ENCODE results near the gene PDE10A. TPM values are rescaled to one million over a fixed set of nuclear protein-coding genes. Genes with fewer than 3 reads are reported as not detected.
A peak's percentile ranks its signal among the peaks of the same experiment; 100 is the strongest.

The PDE10A gene
- total RNA-seq, 1 donor from 2014 or later = 17.3 TPM

DNA sequence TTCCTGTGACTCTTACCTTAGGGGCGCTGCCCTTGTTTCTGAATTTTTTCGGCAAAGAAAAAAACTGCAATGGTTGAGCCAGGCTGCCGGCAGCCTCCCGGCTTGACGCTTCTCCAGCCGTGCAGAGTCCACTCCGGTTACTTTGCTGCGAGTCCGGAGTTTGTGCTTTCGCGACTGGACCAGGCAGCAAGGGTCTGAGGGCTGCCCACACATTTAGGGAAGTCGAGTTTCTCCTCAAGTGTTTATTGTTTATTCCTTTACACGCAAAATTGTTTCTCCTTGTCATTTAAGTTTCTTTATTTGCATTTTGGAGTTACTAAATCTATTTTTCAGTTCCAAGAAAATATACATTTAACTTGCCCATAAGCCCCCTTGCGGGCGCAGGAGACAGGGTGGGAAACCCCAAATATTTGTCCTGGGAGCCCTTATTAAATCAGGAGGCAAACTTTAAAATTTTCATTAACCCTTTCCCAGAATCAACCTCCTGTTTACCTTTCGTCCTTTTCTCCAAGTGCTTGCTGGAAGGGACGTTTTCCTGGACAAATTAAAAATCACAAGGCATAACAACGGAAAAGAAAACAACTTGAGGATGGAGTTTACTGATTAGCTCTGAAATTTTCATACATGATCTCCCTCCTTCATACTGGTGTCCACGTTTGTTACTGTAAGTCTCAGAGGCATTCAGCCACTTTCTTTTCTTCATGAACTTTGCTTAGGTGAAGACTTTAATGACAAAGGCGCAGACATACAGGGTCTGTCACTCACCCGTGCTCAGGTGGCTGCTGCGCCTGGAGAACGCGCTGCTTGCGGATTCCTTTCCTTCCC, 1.7 kb upstream of the PDE10A start:
- TF ChIP-seq EZH2phosphoT487 (IDR thresholded peaks at IDR 0.05) (no peak), EZH2 (IDR thresholded peaks at IDR 0.05) (peak; percentile 76)
- TF ChIP-seq, protein P1, sequence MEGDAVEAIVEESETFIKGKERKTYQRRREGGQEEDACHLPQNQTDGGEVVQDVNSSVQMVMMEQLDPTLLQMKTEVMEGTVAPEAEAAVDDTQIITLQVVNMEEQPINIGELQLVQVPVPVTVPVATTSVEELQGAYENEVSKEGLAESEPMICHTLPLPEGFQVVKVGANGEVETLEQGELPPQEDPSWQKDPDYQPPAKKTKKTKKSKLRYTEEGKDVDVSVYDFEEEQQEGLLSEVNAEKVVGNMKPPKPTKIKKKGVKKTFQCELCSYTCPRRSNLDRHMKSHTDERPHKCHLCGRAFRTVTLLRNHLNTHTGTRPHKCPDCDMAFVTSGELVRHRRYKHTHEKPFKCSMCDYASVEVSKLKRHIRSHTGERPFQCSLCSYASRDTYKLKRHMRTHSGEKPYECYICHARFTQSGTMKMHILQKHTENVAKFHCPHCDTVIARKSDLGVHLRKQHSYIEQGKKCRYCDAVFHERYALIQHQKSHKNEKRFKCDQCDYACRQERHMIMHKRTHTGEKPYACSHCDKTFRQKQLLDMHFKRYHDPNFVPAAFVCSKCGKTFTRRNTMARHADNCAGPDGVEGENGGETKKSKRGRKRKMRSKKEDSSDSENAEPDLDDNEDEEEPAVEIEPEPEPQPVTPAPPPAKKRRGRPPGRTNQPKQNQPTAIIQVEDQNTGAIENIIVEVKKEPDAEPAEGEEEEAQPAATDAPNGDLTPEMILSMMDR (IDR thresholded peaks at IDR 0.05) = peak; percentile 43
- Histone ChIP-seq H3K36me3 (no peaks in the 10 kb centered on the region), H3K79me2 (ENCODE audit: low read depth) (peaks cover 18% of the 10 kb centered on the region), H3K4me3 (peak overlapping the region; percentile 91), H3K4me1 (peaks cover 23% of the 10 kb centered on the region), H3K9ac (no peak overlapping the region), H3K27ac (no peak overlapping the region), H3K27me3 (peaks cover 76% of the 10 kb centered on the region), H3F3A (ENCODE audit: low read depth) (peaks cover 28% of the 10 kb centered on the region), H3K4me2 (peak overlapping the region; percentile 96), H2AFZ (replicated peaks) (no peak overlapping the region), H4K20me1 (ENCODE audit: low read depth) (peaks cover 22% of the 10 kb centered on the region), H3K9me3 (ENCODE audit: low read depth) (no peaks in the 10 kb centered on the region)
- Mint-ChIP-seq H3K9me3 (no peaks in the 10 kb centered on the region), H3K4me3 (peak overlapping the region; percentile 95), H3K27me3 (ENCODE audit: insufficient read depth, low read depth) (peaks cover 33% of the 10 kb centered on the region), H3K36me3 (no peaks in the 10 kb centered on the region), H3K4me1 (peaks cover 25% of the 10 kb centered on the region), H3K27ac (no peak overlapping the region)
- DNase-seq (ENCODE audit: low spot score) = peak; percentile 66

DNA sequence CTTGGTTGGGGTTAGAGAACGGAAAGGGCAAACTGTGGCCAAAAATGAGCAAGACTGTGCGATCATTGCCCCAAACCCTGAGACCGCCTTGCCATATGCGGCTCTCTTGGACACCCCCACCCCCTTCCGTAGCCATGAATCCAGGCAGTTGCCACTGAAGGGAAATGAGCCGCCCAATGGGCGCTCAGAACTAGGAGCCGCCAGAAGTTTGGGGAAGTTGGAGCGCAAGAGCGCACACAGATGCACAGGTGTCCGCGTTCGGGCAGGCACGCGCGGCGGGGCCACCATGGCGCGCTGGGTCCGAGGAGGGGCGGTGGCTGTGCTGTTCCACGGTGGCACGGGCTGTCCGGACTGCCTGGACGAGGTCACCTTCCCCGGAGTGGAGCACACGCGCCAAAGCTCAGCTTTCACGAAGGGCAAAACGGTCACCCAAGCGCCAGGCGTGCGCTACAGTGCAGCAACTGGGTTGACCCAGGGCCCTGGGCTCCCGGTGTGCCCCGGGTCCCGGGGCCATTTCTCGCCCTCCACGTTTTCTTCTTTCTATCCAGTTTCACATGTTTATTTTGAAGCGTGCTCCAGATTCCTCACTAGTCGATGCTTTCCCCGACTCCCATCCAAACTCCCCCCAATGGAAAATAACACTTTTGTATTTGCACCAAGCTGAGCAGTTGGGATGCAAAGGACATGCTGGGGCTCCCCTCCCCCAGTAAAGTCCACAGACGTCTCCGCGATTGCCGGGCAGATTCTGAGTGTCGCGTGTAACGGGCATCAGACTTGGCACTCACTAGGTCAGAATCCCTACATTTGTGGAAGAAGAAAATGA, 906 bp upstream of the PDE10A start:
- peaks cover 22% of the 10 kb centered on the region for H4K20me1 ChIP-seq (ENCODE audit: low read depth)
- Mint-ChIP-seq H3K27me3 (ENCODE audit: insufficient read depth, low read depth) (peaks cover 34% of the 10 kb centered on the region), H3K36me3 (no peaks in the 10 kb centered on the region), H3K4me1 (peaks cover 29% of the 10 kb centered on the region), H3K4me3 (peak overlapping the region; percentile 95), H3K27ac (peak overlapping the region; percentile 78), H3K9me3 (no peaks in the 10 kb centered on the region)
- peak; percentile 68 for DNase-seq (ENCODE audit: low spot score)
- peaks cover 28% of the 10 kb centered on the region for H3F3A ChIP-seq (ENCODE audit: low read depth)
- no peak overlapping the region for H3K9ac ChIP-seq
- H2AFZ ChIP-seq (replicated peaks) = peak overlapping the region; percentile 91
- H3K4me1 ChIP-seq = peaks cover 27% of the 10 kb centered on the region
- peak overlapping the region; percentile 91 for H3K4me3 ChIP-seq
- no peaks in the 10 kb centered on the region for H3K36me3 ChIP-seq
- H3K27ac ChIP-seq = no peak overlapping the region
- TF ChIP-seq EZH2 (IDR thresholded peaks at IDR 0.05) (peak; percentile 80), EZH2phosphoT487 (IDR thresholded peaks at IDR 0.05) (peak; percentile 46)
- TF ChIP-seq, protein P1 (IDR thresholded peaks at IDR 0.05) = no peak
- H3K79me2 ChIP-seq (ENCODE audit: low read depth) = peaks cover 23% of the 10 kb centered on the region
- no peaks in the 10 kb centered on the region for H3K9me3 ChIP-seq (ENCODE audit: low read depth)
- H3K4me2 ChIP-seq = peak overlapping the region; percentile 96
- peaks cover 84% of the 10 kb centered on the region for H3K27me3 ChIP-seq

GRCh38 chr6:165663377-165663735, 315 bp upstream of the PDE10A start:
- peaks cover 90% of the 10 kb centered on the region for H3K27me3 ChIP-seq
- peak; percentile 78 for DNase-seq (ENCODE audit: low spot score)
- Mint-ChIP-seq H3K27ac (peak overlapping the region; percentile 78), H3K4me3 (peak overlapping the region; percentile 95), H3K4me1 (peaks cover 29% of the 10 kb centered on the region), H3K27me3 (ENCODE audit: insufficient read depth, low read depth) (peaks cover 34% of the 10 kb centered on the region), H3K36me3 (no peaks in the 10 kb centered on the region), H3K9me3 (no peaks in the 10 kb centered on the region)
- H3K9me3 ChIP-seq (ENCODE audit: low read depth) = no peaks in the 10 kb centered on the region
- H2AFZ ChIP-seq (replicated peaks) = peak overlapping the region; percentile 91
- TF ChIP-seq EZH2 (IDR thresholded peaks at IDR 0.05) (peak; percentile 13), EZH2phosphoT487 (IDR thresholded peaks at IDR 0.05) (no peak)
- TF ChIP-seq, protein P1 (IDR thresholded peaks at IDR 0.05) = no peak
- H3F3A ChIP-seq (ENCODE audit: low read depth) = peaks cover 28% of the 10 kb centered on the region
- H3K4me1 ChIP-seq = peaks cover 27% of the 10 kb centered on the region
- H3K27ac ChIP-seq = no peak overlapping the region
- no peaks in the 10 kb centered on the region for H3K36me3 ChIP-seq
- no peak overlapping the region for H3K9ac ChIP-seq
- H3K4me3 ChIP-seq = peak overlapping the region; percentile 91
- peaks cover 25% of the 10 kb centered on the region for H4K20me1 ChIP-seq (ENCODE audit: low read depth)
- peak overlapping the region; percentile 96 for H3K4me2 ChIP-seq
- peaks cover 27% of the 10 kb centered on the region for H3K79me2 ChIP-seq (ENCODE audit: low read depth)

Measured in neural progenitor cell (in vitro differentiated cells).